ENCODE results near the gene NPFF.

Gene NPFF

DNA sequence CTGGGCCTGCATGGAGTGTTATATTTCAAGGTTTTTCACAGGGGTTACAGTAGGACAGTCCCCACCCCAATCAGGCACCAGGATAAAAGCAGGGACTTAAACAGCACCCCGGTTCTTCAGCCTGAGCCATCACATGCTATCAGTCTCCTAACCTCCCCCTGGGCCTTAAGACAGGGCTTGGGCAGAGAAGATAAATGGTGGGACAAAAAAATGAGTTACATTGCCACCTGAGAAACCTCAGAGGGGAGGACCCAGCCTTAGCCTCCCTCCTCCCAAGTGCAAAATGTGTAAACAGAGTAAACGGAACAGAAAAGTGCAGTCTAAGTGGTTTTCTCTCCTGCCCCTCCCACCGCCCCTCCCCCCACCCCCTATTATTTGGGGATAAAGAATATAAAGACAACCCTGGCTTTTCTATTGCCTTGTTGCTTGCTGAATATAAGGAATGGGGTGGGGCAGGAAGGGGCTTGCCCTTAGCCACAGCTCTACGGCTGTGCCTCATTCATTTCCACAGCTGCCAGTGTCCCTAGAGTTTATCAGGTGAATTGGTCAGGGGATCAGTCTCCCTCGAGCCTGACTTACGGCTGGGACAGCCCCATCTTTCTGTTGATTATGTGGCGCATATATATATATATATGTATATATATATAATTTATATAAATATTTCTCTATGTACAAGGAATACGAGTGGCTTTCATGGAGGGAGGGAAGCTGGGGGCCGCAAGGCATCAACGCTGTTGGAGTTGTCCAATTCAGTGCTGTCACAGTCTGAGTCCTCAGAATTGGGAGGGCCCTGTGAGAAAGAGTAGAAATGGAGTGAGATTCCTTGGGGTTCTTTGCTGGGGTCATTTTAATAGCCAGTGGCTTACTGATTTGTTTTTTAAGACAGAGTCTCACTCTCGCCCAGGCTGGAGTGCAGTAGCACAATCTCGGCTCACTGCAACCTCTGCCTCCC lies 26.5 kb downstream of the NPFF start:
- DNase-seq (ENCODE audit: low read depth, low spot score), result no peak
- peak overlapping the region; percentile 72 for H3K27ac ChIP-seq

DNA sequence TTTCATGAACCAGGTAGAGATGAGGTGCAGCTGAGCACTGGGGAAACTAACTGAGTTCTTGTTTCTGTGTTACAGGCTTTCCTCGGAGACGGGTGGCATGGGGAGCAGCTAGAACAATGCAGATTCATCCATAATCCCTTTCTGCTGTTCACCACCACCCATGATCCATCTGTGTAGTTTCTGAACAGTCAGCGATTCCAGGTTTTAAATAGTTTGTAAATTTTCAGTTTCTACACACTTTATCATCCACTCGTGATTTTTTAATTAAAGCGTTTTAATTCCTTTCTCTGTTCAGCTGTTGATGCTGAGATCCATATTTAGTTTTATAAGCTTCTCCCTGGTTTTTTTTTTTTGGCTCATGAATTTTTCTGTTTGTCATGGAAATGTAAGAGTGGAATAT lies 28.0 kb downstream of the NPFF start:
- H3K27ac ChIP-seq, result peak overlapping the region; percentile 72
- no peak for DNase-seq (ENCODE audit: low read depth, low spot score)

DNA sequence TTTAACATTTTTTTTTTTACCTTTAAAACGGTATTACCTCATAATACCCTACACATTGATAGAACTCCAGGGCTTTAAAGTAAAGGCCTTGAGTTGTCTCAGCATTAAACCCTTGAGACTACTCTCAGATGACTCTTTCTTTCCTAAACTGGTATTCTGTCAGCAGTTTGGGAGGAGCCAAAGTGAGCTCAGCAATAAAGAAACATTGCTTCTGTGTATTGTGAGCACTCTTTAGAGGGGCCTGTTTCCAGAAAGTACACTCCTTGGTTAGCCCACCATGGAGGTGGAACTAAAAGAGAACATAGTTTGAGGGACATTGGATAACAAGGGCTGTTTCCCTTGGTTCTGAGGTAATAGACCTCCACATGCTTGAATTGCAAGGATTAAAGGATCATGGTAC lies 28.4 kb downstream of the NPFF start:
- no peak for DNase-seq (ENCODE audit: low read depth, low spot score)
- H3K27ac ChIP-seq, result peak overlapping the region; percentile 72

DNA sequence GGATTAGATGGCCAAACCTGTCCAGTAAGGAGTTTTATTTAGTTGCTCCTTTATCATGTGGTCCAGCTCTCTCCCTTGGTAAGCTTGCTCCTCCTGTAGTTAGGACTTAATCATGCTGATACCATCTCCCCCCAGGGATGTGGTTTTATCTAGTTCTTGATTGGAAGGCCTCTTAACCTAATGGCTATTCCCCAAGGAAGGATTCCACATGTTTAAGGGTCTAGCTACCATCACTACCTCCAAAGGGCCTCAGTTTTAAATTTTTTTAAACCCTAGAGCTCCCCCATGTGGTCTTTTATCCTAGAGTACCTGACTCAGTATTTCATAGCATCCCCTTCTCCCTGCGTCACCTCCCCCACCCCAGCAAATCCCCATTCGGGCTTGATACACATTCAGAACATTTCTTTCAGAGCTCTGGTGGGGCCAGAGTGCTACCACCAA lies 30.5 kb downstream of the NPFF start:
- H3K27ac ChIP-seq, result no peak overlapping the region
- DNase-seq (ENCODE audit: low read depth, low spot score), result no peak

DNA sequence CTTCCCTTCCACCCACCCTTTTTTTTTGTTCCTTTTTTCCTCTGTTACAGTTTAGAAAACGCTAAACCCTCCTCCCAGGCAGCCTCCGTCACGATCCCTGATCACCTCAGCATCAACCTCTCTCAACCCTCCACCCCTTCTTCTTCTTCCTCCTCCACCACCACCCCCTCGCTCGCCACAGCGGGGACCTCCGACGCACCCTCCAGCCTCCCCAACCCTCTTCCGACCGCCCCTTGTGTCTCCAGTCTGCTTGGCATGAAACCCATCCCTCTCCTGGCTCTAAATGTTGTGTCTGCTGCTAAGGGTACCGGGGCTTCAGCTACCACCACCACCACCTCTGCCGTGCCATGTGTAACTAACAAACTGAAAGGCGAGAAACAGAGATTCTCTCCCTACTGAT lies 32.5 kb downstream of the NPFF start:
- DNase-seq (ENCODE audit: low read depth, low spot score), result no peak
- no peak overlapping the region for H3K27ac ChIP-seq

DNA sequence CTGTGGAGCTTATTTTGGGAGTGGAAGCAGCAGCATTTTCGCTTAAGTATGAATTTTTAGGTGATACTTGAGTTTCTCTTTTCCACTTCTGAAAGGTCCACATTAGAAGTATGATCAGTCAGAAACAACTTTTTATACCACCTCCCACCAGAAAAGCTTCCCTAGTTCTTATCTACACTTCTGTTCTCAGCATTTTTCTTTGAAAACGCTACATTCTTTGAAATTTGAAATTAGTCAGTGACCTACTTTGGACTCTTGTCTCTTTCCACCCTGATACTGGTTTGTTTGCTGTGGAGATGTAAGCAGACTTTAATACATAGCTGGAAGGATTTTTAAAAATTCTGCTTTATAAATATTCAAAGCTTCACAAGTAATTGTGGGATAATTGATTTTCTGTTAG lies 33.2 kb downstream of the NPFF start:
- no peak overlapping the region for H3K27ac ChIP-seq
- no peak for DNase-seq (ENCODE audit: low read depth, low spot score)

DNA sequence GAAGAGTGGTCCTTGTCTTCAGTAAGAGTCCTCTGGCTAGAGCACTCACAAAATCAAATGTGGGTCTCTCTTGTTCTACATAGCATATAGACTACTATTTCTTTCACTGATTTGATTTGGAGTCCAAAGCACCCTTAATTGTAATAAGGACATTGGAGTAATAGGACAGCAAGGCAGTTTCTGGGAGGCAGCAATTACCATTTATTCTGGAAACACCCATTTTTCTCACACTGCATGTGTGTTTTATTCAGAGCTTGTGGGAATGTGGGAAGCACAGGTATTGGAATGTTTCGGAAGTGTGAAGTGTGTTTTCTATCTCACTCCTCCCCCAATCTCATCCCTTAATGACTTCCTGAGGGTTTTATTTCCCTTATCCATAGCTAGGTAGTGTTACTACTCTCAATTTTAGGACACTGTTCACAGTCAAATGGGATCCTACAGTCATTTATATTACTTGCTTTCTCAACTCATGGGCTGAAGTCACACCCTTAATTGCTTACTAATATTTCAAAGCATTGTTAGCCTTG lies 35.2 kb downstream of the NPFF start:
- DNase-seq (ENCODE audit: low read depth, low spot score), result no peak
- no peak overlapping the region for H3K27ac ChIP-seq

DNA sequence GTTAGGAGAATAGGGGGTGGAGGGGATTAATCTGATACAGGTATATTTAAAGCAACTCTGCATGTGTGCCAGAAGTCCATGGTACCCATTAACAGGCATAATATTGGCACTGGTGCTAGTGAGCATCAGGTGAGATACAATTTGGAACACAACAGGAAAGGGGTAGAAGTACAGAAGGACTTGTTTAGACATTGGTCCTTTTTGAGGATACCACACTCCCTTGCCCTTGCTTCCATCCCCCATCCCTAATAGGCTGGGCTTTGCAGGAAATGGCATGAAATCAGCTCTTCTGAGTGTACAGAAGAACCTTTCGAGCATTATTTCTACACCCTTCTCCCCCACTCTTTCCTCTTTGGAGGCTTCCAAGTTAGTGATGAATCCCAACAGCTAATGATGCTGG lies 39.0 kb downstream of the NPFF start:
- H3K27ac ChIP-seq, result peak overlapping the region; percentile 62
- DNase-seq (ENCODE audit: low read depth, low spot score), result no peak

DNA sequence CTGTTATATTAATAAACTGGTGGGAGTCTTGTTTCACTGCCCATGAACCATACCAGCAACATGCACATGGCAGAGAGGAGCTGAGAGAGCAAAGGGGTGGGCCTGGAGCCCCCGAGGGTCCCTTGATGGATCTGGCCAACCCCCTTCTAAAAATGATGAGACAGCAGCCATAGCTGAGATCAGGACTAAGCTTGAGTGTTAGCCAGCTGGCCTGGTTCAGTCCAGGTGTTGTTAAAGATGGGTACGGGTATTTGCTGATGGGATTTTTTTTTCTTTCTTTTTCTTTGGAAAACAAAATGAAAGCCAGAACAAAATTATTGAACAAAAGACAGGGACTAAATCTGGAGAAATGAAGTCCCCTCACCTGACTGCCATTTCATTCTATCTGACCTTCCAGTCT lies 39.4 kb downstream of the NPFF start:
- DNase-seq (ENCODE audit: low read depth, low spot score), result no peak
- H3K27ac ChIP-seq, result peak overlapping the region; percentile 62

DNA sequence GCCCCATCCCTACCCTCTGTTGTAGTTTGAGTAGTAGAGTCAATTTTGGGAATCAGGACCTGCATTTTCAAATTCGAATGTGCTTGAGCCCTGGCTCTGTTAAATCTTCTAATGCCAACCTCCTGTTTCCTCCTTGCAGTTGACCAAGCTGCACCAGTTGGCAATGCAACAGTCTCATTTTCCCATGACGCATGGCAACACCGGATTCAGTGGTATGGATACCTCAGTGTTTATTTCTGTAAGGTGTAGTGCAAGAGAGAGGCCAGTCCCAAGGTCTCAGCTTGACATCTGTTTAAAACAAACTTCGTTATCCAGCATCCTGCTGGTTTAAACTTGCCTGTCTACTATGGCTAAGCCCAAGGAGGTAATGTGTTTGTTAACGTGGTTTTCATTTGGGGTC lies 40.2 kb downstream of the NPFF start:
- peak overlapping the region; percentile 62 for H3K27ac ChIP-seq

DNA sequence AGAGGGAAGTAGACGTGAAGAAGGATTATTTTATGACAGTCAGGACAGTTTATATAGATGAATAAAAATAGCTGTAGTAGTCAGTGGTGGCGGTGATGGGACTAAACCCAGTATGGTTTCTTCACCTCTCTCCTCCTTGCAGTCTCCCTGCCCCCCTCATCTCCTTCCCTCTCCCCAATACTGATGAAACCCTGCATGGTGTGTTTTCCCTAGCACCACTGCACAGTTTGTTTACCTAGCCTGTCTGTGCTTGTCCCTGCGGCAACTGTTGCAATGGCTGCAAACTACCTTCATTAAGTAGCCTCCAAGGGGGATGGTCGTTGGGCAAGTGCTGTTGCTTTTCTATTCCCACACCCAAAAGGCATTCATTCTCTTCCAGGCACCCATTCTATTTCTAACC lies 40.6 kb downstream of the NPFF start:
- peak overlapping the region; percentile 62 for H3K27ac ChIP-seq
- DNase-seq (ENCODE audit: low read depth, low spot score), result peak; percentile 52

More for the DNA sequence above, 40.2 kb downstream of the NPFF start:
- no peak for DNase-seq (ENCODE audit: low read depth, low spot score)

DNA sequence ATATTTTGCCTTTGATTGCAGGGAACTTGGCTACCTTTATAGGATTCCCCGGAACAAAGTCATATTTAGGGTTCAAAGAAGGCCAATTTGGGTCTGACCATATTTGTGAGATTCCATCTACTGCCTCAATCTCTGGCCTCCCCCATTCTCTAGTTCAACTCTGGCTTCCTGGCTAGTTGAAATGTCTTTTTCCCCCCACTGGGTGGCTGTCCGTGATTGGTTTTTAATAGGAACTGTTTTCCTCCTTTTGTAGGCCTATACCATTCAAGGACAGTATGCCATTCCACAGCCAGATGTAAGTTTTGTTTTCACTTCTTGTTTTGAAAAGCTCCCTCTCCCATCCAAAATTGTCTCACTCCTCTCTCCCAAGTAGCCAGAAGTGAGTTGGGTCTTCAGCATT lies 41.6 kb downstream of the NPFF start:
- DNase-seq (ENCODE audit: low read depth, low spot score), result no peak
- H3K27ac ChIP-seq, result peak overlapping the region; percentile 62

DNA sequence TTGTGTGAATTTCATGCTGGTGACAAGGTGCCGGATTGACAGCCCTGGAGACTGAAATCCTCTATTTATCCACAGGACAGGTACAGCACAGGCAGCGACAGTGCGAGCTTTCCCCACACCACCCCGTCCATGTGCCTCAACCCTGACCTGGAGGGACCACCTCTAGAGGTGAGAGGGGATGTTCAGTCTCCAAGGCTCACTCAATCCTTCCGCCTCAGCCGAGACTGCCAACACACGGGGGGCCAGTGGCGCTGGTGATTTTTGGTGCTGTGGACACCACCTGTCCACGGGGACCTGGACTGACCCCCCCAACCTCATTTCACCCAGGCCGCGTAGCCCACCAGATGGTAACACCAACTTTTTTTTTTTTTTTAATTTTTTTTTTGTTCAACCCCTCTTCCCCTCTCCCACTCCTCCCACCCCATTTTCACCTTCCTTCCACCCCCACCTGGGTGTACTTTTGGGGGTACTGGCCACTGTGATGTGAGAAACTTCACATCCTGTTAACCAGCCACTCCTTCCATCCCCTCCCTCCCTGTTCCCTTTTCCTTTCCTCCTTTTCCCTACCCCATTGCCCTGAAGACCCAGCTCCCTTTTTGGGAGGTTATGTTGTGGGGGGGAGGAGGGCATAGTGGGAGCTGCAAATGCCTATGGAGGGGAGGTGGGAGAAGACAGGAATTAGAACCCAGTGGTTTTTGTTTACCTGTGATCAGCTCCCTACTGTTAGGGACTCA lies 42.4 kb downstream of the NPFF start:
- peak overlapping the region; percentile 62 for H3K27ac ChIP-seq
- DNase-seq (ENCODE audit: low read depth, low spot score), result no peak

DNA sequence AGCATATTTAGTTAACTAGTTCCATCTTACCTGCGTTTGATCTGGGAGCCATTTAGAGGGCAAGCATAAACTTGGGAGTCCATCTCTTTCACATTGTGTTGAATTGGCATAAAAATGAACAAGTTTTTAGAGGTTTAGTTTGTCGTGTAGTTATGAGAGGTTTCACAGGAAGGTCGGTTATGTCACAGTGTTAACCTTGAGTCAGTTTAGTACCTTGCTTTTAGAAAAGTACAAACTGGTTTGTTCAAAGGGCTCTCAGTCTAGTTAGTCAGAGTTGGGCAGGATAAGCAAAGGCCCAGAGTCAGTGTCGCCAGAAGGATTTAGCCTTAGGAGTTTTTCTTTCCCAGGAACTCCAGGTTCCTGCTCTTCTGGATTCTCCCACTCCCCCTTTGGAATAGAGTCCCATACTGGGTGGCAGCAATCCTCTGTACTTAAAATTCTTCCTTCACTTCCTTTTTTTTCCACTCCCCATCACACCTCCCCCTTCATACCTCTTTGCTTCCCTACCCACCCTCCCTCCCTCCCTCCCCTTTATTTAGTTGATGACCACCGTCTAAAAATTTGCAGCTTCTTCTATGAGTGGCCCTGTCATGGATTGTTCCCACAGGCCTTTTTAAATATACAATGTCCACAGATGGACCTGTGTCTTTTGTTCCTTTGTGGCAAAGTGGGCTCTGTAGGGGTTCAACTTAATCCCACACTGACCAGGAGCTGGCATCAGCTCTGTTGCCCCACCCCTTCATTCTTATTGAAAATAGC lies 43.3 kb downstream of the NPFF start:
- no peak for DNase-seq (ENCODE audit: low read depth, low spot score)
- peak overlapping the region; percentile 16 for H3K27ac ChIP-seq

DNA sequence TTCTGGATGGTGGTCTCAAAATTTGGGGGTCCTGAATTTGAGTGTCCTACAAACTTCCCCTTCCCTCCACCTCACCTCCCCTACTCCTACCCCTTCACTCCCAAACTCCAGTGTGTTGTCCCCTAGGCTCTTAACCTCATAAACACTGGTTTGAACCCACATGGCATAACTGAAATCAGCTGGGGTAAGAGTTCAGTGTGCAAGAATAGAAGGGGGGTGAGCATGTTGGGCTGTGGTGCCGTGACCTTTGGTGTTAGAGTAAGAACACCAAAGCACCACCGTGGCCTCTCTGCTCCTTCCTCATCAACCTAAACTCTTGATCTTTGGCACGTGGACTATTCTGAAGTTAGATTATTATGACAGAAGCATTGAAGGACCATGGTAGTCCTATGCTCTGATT lies 44.3 kb downstream of the NPFF start:
- DNase-seq (ENCODE audit: low read depth, low spot score), result no peak
- H3K27ac ChIP-seq, result peak overlapping the region; percentile 16

DNA sequence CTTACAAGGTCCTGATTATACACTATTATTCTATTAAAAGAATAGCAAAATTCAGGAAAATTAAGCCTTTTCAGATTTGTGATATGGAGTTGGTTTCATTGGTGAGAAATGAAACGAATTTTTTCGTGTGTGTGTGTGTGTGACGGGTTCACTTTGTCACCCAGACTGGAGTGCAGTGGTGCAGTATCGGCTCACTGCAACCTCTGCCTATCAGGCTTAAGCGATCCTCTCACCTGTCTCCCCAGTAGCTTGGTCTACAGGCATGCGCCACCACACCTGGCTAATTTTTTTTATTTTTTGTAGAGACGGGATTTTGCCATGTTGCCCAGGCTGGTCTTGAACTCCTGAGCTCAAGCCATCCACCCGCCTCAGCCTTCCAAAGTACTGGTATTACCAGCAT lies 45.7 kb downstream of the NPFF start:
- H3K27ac ChIP-seq, result no peak overlapping the region
- no peak for DNase-seq (ENCODE audit: low read depth, low spot score)

DNA sequence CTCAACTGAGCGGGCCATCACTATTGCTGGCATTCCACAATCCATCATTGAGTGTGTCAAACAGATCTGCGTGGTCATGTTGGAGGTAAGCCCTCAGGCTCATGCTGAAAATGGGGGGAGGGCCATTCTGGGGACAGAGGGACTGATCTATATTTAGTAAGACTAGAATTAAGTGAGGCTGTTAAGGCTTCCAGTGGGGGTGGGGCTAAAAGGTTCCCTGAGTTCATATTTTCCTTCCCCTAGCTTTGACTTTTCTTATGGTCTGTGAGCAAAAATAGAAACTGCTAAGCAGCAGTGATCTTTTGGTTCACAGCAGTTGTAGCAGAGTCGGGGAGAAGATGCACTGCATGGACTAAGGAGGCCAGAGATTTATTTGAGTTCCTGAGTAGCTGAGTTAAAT lies 46.2 kb downstream of the NPFF start:
- H3K27ac ChIP-seq, result no peak overlapping the region
- DNase-seq (ENCODE audit: low read depth, low spot score), result no peak

DNA sequence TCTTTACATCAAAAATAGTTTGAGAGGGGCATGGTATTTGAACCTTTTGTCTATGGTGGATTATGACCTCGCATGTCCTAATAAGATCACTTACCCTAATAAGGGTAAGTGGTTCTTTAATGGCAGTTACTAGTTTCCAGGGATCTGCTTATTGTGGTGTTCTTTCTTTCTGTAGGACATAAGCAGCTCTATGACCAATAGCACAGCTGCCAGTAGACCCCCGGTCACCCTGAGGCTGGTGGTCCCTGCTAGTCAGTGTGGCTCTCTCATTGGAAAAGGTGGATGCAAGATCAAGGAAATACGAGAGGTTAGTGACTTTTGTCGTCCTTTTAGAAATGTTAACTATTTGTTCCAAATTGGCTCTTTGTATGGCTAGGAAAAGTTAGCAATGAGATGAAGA lies 48.2 kb downstream of the NPFF start:
- no peak overlapping the region for H3K27ac ChIP-seq
- no peak for DNase-seq (ENCODE audit: low read depth, low spot score)

Measured in epithelial cell of prostate (primary cell).